Panc1 (cell line): ENCODE results near the gene DLX3. TPM values are rescaled to one million over a fixed set of nuclear protein-coding genes. Genes with fewer than 3 reads are reported as not detected.
A peak's percentile ranks its signal among the peaks of the same experiment; 100 is the strongest.

Experiments
- ATAC-seq: fragments of 200-7000 bp; cut with Tn5 transposase; 2 replicates; pipeline ENCODE4 v1.9.1; 2020; ENCODE audit warnings: mild to moderate bottlenecking, moderate library complexity
- BruUV-seq: library from RNA; stranded (reverse); fragments of 400-500 nt; replicated peaks from 2 replicates; lab custom pipeline; 2021; lab: Mats Ljungman, UMichigan
- CTCF ChIA-PET: fragments of 300-600 bp; sonication (Branson Sonifier 250); formaldehyde crosslinking; loops from one replicate; lab custom pipeline; 2022; ENCODE audit warnings: antibody characterized with exemption; lab: Charles Lee
- POLR2A ChIA-PET: fragments of 300-600 bp; sonication (Branson Sonifier 250); formaldehyde crosslinking; loops from one replicate; lab custom pipeline; 2022; ENCODE audit warnings: antibody characterized with exemption; lab: Charles Lee
- DNase-seq: peaks from one replicate; pipeline ENCODE4 v3.0.0-alpha.2; 2010; ENCODE audit warnings: low read depth, low spot score
- H3K27ac ChIP-seq: 2 replicates; pipeline ENCODE4 v1.5.1; 2011; ENCODE audit warnings: mild to moderate bottlenecking, low read length, inconsistent platforms
- H3K27me3 ChIP-seq: fragments of 200-500 bp; sonication (Bioruptor generic); 2 replicates; pipeline ENCODE4 v1.6.0; 2014; ENCODE audit warnings: low read length, inconsistent platforms; ENCODE audit not compliant: control insufficient read depth, insufficient read depth
- H3K36me3 ChIP-seq: fragments of 200-500 bp; sonication (Bioruptor generic); 2 replicates; pipeline ENCODE4 v1.5.1; 2014; ENCODE audit warnings: inconsistent platforms, mild to moderate bottlenecking, low read length, moderate library complexity; ENCODE audit not compliant: control insufficient read depth, insufficient read depth
- H3K4me1 ChIP-seq: 2 replicates; pipeline ENCODE4 v1.5.1; 2011; ENCODE audit warnings: inconsistent platforms, mild to moderate bottlenecking, low read length, moderate library complexity; ENCODE audit not compliant: control insufficient read depth, insufficient read depth
- H3K4me3 ChIP-seq, 2 experiments: 2 replicates each; pipeline ENCODE4 v1.5.1; 2011 to 2012; ENCODE audit warnings: low read depth in 2 of 2, low read length in 2 of 2, mild to moderate bottlenecking in 2 of 2, inconsistent platforms in 1 of 2, moderate library complexity in 1 of 2
- H3K9me3 ChIP-seq: fragments of 200-500 bp; sonication (Bioruptor generic); 2 replicates; pipeline ENCODE4 v1.5.1; 2014; ENCODE audit warnings: low read depth, mild to moderate bottlenecking, inconsistent platforms, low read length, moderate library complexity; ENCODE audit not compliant: control insufficient read depth, insufficient read depth
- POLR2AphosphoS5 ChIP-seq: IDR thresholded peaks from 2 replicates; pipeline ENCODE4 v1.6.1; 2012; ENCODE audit warnings: mild to moderate bottlenecking, low read depth, low read length, moderate library complexity
- SIN3A ChIP-seq: IDR thresholded peaks from 2 replicates; pipeline ENCODE4 v1.6.1; 2012; ENCODE audit warnings: low read depth, mild to moderate bottlenecking, low read length, moderate library complexity, borderline replicate concordance; ENCODE audit not compliant: insufficient read depth
- TCF7L2 ChIP-seq: IDR thresholded peaks from 2 replicates; pipeline ENCODE4 v1.6.1; 2011; ENCODE audit warnings: mild to moderate bottlenecking, low read depth, low read length, inconsistent platforms
- in situ Hi-C: cut with HindIII; loops from 2 replicates; pipeline ENCODE4 v1.10.0; 2016; ENCODE audit warnings: low sequenced_read_pairs, low pct_unique_long_range_greater_than_20kb
- intact Hi-C: fragments of 100-400 bp; cut with micrococcal nuclease; formaldehyde crosslinking; loops from one replicate; pipeline ENCODE4 v1.10.0; 2022; ENCODE audit not compliant: unreplicated experiment
- total RNA-seq: library from RNA; stranded (reverse); gene quantifications from one replicate; pipeline ENCODE4 v1.2.1, GENCODE V29; 2021; ENCODE audit not compliant: unreplicated experiment
- TF ChIP-seq, protein P1 (sequence below): fragments of 450-650 bp; IDR thresholded peaks from 2 replicates; pipeline ENCODE4 v1.5.1; 2017; ENCODE audit warnings: mild to moderate bottlenecking
- TF ChIP-seq, protein P2 (sequence below), 2 experiments: IDR thresholded peaks; 2 replicates each; pipeline ENCODE4 v1.6.1; 2011 to 2012; ENCODE audit warnings: low read depth in 2 of 2, control low read depth in 1 of 2, low read length in 1 of 2, mild to moderate bottlenecking in 1 of 2, moderate library complexity in 1 of 2; ENCODE audit not compliant: insufficient read depth in 1 of 2

Gene DLX3
- total RNA-seq, 1 experiment from 2014 or later, result 2.9 TPM

DNA sequence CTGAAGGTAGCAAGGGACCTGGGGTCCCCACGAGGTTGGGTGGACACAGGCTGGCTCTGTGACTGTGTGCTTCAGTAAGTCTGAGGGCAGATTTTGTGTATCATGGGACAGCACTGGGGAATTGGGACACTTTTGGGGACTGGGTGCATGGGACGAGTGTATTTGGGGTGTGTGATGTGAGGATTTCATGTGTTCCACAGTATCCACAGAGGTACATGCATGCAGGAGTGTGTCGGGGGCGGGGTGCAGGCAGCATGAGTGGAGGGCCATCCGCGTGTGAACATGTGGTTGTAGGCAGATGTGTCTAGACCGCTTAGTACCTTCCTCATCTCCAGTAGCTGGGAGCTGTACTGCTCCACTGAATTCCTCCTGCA lies 1.1 kb upstream of the DLX3 start:
- DNase-seq (no peak), ATAC-seq (no peak)
- no peaks in the 10 kb centered on the region for H3K36me3 ChIP-seq
- peaks cover 25% of the 10 kb centered on the region for H3K4me1 ChIP-seq
- no peak overlapping the region for H3K27ac ChIP-seq
- CTCF ChIA-PET, result interaction anchor here (0.5 to 3.7 kb wide), 12 partner anchors 13 to 134 kb away, joined by 4 to 55 read pairs (median 9); no protein-coding TSS in a partner anchor
- POLR2A ChIA-PET, result no interaction called here
- no peaks in the 10 kb centered on the region for H3K27me3 ChIP-seq
- intact Hi-C loops (loop anchor here (1.0 to 10.0 kb wide), 4 partner anchors 43 to 424 kb away; partner anchors contain the start of gene SLC35B1), in situ Hi-C loops (loop anchor here (5.0 kb wide), 1 partner anchor 89 kb away; no protein-coding TSS in a partner anchor)
- no TSS peak for BruUV-seq
- TF ChIP-seq SIN3A (no peak), TCF7L2 (no peak), POLR2AphosphoS5 (no peak)
- TF ChIP-seq, protein P1, sequence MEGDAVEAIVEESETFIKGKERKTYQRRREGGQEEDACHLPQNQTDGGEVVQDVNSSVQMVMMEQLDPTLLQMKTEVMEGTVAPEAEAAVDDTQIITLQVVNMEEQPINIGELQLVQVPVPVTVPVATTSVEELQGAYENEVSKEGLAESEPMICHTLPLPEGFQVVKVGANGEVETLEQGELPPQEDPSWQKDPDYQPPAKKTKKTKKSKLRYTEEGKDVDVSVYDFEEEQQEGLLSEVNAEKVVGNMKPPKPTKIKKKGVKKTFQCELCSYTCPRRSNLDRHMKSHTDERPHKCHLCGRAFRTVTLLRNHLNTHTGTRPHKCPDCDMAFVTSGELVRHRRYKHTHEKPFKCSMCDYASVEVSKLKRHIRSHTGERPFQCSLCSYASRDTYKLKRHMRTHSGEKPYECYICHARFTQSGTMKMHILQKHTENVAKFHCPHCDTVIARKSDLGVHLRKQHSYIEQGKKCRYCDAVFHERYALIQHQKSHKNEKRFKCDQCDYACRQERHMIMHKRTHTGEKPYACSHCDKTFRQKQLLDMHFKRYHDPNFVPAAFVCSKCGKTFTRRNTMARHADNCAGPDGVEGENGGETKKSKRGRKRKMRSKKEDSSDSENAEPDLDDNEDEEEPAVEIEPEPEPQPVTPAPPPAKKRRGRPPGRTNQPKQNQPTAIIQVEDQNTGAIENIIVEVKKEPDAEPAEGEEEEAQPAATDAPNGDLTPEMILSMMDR, result no peak
- TF ChIP-seq, protein P2, sequence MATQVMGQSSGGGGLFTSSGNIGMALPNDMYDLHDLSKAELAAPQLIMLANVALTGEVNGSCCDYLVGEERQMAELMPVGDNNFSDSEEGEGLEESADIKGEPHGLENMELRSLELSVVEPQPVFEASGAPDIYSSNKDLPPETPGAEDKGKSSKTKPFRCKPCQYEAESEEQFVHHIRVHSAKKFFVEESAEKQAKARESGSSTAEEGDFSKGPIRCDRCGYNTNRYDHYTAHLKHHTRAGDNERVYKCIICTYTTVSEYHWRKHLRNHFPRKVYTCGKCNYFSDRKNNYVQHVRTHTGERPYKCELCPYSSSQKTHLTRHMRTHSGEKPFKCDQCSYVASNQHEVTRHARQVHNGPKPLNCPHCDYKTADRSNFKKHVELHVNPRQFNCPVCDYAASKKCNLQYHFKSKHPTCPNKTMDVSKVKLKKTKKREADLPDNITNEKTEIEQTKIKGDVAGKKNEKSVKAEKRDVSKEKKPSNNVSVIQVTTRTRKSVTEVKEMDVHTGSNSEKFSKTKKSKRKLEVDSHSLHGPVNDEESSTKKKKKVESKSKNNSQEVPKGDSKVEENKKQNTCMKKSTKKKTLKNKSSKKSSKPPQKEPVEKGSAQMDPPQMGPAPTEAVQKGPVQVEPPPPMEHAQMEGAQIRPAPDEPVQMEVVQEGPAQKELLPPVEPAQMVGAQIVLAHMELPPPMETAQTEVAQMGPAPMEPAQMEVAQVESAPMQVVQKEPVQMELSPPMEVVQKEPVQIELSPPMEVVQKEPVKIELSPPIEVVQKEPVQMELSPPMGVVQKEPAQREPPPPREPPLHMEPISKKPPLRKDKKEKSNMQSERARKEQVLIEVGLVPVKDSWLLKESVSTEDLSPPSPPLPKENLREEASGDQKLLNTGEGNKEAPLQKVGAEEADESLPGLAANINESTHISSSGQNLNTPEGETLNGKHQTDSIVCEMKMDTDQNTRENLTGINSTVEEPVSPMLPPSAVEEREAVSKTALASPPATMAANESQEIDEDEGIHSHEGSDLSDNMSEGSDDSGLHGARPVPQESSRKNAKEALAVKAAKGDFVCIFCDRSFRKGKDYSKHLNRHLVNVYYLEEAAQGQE (IDR thresholded peaks at IDR 0.05; ENCODE audit: insufficient read depth in 1 of 2, low read depth in 2 of 2, low read length in 1 of 2), result no peak
- no peaks in the 10 kb centered on the region for H3K9me3 ChIP-seq
- no peak overlapping the region for H3K4me3 ChIP-seq

DNA sequence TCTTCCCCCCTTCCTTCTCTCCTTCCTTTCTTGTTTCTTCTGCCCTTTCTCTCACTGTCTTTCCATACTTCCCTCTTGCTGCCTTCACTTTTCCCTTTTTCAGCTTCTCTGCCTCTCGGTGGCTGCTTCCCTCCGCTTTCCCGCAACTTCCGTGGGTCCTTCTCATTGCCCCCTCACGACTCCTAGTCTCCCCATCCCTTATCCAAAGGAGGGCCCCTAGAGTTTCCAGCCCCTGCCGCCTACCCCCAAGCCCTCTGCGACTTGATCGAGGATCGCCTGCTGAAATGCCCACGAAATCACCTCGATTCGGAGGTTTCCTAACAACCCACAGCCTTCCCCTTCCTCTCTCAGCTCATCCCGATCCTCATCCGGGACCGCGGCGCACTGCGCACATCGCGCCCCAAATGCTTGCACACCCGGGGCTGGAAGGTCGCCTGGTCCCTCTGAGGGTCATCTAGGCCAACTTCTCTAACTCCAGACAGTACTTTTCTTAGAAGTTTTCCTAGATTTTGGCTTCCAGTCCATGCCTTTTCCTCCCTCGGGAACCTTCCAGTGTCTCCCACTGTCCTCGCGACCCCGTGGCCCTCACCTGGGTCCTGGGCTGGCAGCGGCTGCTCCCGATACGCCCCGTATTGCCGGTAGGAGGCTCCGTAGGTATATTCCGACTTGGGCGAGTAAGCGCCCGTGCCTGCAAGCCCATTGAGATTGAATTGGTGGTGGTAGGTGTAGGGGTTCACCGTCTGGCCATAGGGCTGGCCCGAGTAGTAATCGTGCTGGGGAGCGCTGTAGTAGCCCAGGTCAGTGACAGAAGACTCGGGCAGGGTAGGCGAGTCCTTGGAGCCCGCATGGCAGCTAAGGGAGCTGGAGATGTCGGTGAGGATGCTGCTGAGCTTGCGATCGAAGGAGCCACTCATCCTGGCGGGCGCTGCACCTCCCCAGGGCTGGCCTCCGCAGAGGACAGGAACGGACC lies 654 bp downstream of the DLX3 start:
- peak overlapping the region; percentile 50 to 55 for H3K4me3 ChIP-seq

More for the DNA sequence above, 654 bp downstream of the DLX3 start:
- BruUV-seq, result no TSS peak
- CTCF ChIA-PET, result interaction anchor here (0.6 to 3.7 kb wide), 9 partner anchors 24 to 1507 kb away, joined by 3 to 32 read pairs (median 5); no protein-coding TSS in a partner anchor
- Histone ChIP-seq H3K9me3 (no peaks in the 10 kb centered on the region), H3K27ac (peak overlapping the region; percentile 73), H3K36me3 (no peaks in the 10 kb centered on the region), H3K27me3 (no peaks in the 10 kb centered on the region), H3K4me1 (peaks cover 25% of the 10 kb centered on the region)
- ATAC-seq, result peak; percentile 28
- POLR2A ChIA-PET, result interaction anchor here (0.5 to 0.6 kb wide), 2 partner anchors 44 to 317 kb away, joined by 5 to 9 read pairs; no protein-coding TSS in a partner anchor
- no peak for DNase-seq
- intact Hi-C loops, result loop anchor here (5.0 to 10.0 kb wide), 2 partner anchors 290 to 422 kb away; partner anchors contain the start of gene SLC35B1
- TF ChIP-seq, protein P1, result no peak; the same call in 1 of the 2 replicates
- TF ChIP-seq, protein P2 (IDR thresholded peaks at IDR 0.05; ENCODE audit: insufficient read depth in 1 of 2, low read depth in 2 of 2, low read length in 1 of 2), result no peak
- TF ChIP-seq POLR2AphosphoS5 (no peak), SIN3A (no peak), TCF7L2 (no peak)
- in situ Hi-C loops, result loop anchor here (5.0 kb wide), 1 partner anchor 87 kb away; no protein-coding TSS in a partner anchor
